ENCODE data around the gene CTNNB1. TPM values are rescaled to one million over a fixed set of nuclear protein-coding genes. Genes with fewer than 3 reads are reported as not detected.

Gene CTNNB1
- total and polyA plus RNA-seq, 2 of the 4 experiments (the other 2 are of a cell fraction), result 364 to 1,677 TPM

GRCh38 chr3:41258239-41258800 lies 59.0 kb downstream of the CTNNB1 start:
- Histone ChIP-seq H4K91ac (ENCODE audit: insufficient read depth, low read depth, low read length) (no peak overlapping the region), H3K36me3 (ENCODE audit: control insufficient read depth, insufficient read depth, low read length) (no peaks in the 10 kb centered on the region), H4K8ac (ENCODE audit: low read depth in 2 of 2, low read length in 2 of 2) (no peak overlapping the region), H2AK5ac (ENCODE audit: low read depth, low read length) (no peak overlapping the region), H3K27ac (ENCODE audit: insufficient read depth, low read length) (no peak overlapping the region), H3K4ac (ENCODE audit: low read depth, low read length) (no peak overlapping the region), H3K4me3 (ENCODE audit: insufficient read depth, low read depth, low read length) (no peak overlapping the region), H3K56ac (ENCODE audit: extremely low read depth, insufficient read depth, low read length) (no peak overlapping the region), H3K9ac (ENCODE audit: low read depth, low read length) (no peak overlapping the region), H2BK20ac (ENCODE audit: low read depth, low read length) (no peak overlapping the region), H2AFZ (replicated peaks; ENCODE audit: low read length, poor library complexity) (no peak overlapping the region), H3K18ac (ENCODE audit: low read depth, low read length) (no peak overlapping the region), H4K5ac (ENCODE audit: low read depth, low read length) (no peak overlapping the region), H4K20me1 (ENCODE audit: insufficient read depth, low read length) (no peaks in the 10 kb centered on the region), H3K27me3 (ENCODE audit: control insufficient read depth, insufficient read depth, low read length) (no peaks in the 10 kb centered on the region), H2BK5ac (ENCODE audit: low read depth, low read length, poor library complexity, severe bottlenecking) (no peak overlapping the region), H2BK15ac (ENCODE audit: low read depth, low read length) (no peak overlapping the region), H3K79me1 (ENCODE audit: low read depth in 1 of 2, low read length in 2 of 2) (no peaks in the 10 kb centered on the region), H3K23ac (ENCODE audit: low read depth, low read length) (no peak overlapping the region), H3K4me1 (ENCODE audit: control insufficient read depth, insufficient read depth, low read length) (peaks cover 2% of the 10 kb centered on the region; the same call in 1 of the 2 replicates), H3K4me2 (ENCODE audit: low read depth, low read length) (no peak overlapping the region), H3K9me3 (ENCODE audit: control insufficient read depth, insufficient read depth, low read length) (no peaks in the 10 kb centered on the region), H3K14ac (replicated peaks; ENCODE audit: low read depth, low read length) (no peak overlapping the region), H2AK9ac (replicated peaks; ENCODE audit: low read depth, low read length, poor library complexity) (no peak overlapping the region), H3K9me1 (ENCODE audit: insufficient read depth, low read length) (peaks cover 5% of the 10 kb centered on the region; the same call in 1 of the 2 replicates), H2BK120ac (ENCODE audit: low read depth, low read length) (no peak overlapping the region)
- in situ Hi-C loops (cut with MboI; ENCODE audit: low sequenced_read_pairs), result no loop called here
- CTCF ChIA-PET, result no interaction called here
- WGBS, 2 experiments (ENCODE audit: extremely low coverage in 2 of 2, insufficient read length in 1 of 2), result no CpG with 5 or more reads among the region's 4 CpGs
- no TSS peak for BruUV-seq (replicated peaks)
- TF ChIP-seq SMC3 (IDR thresholded peaks at IDR 0.05; ENCODE audit: low read depth, low read length), result no peak
- TF ChIP-seq RCOR1 (IDR thresholded peaks at IDR 0.05; ENCODE audit: insufficient replicate concordance, low read length), result no peak
- TF ChIP-seq RFX5 (IDR thresholded peaks at IDR 0.05; ENCODE audit: low read depth, low read length), result no peak
- TF ChIP-seq RAD21 (IDR thresholded peaks at IDR 0.05; ENCODE audit: low read length), result no peak
- no peak for TF ChIP-seq FOS (IDR thresholded peaks at IDR 0.05; ENCODE audit: low read depth, low read length)
- TF ChIP-seq CEBPB (IDR thresholded peaks at IDR 0.05; ENCODE audit: low read depth, low read length), result no peak
- TF ChIP-seq MAFK (IDR thresholded peaks at IDR 0.05; ENCODE audit: low read depth, low read length), result no peak
- TF ChIP-seq USF2 (IDR thresholded peaks at IDR 0.05; ENCODE audit: low read depth, low read length), result no peak
- no peak for TF ChIP-seq MAZ (IDR thresholded peaks at IDR 0.05; ENCODE audit: borderline replicate concordance, low read depth, low read length)
- no peak for TF ChIP-seq ELK1 (IDR thresholded peaks at IDR 0.05; ENCODE audit: borderline replicate concordance, low read depth, low read length)
- TF ChIP-seq POLR2A (IDR thresholded peaks at IDR 0.05; ENCODE audit: low read depth, low read length), result no peak
- no peak for TF ChIP-seq CTCF (conservative IDR thresholded peaks at IDR 0.05; ENCODE audit: low read depth, low read length)
- TF ChIP-seq CHD1 (IDR thresholded peaks at IDR 0.05; ENCODE audit: low read depth, low read length), result no peak
- no peak for TF ChIP-seq MXI1 (IDR thresholded peaks at IDR 0.05; ENCODE audit: borderline replicate concordance, low read depth, low read length)
- no peak for TF ChIP-seq NFE2L2 (IDR thresholded peaks at IDR 0.05; ENCODE audit: low read depth, low read length)
- ATAC-seq (ENCODE audit: low read depth), result no peak
- dilution Hi-C loops (cut with HindIII; ENCODE audit: low sequenced_read_pairs, unreplicated experiment), result no loop called here
- DNase-seq, result no peak
- intact Hi-C loops (cut with micrococcal nuclease), result no loop called here
- POLR2A ChIA-PET (ENCODE audit: unreplicated experiment), result no interaction called here
